CD4-positive, alpha-beta T cell treated with Interleukin-17A for 1 hour (primary cell): ENCODE results near the gene ARHGAP10.

ENCODE experiments used
- DNase-seq: peaks from one replicate; pipeline ENCODE4 v3.0.0-alpha.2; 2020

Gene ARHGAP10

GRCh38 chr4:147916351-147916750, 184.5 kb downstream of the ARHGAP10 start:
- DNase-seq, result no peak

GRCh38 chr4:147923381-147923780, 191.5 kb downstream of the ARHGAP10 start:
- no peak for DNase-seq

- no peak for DNase-seq
Measured at GRCh38 chr4:147923854-147924253, 192.0 kb downstream of the ARHGAP10 start.

- peak; percentile 18 for DNase-seq
Measured at GRCh38 chr4:147924604-147925412, 192.9 kb downstream of the ARHGAP10 start.

- no peak for DNase-seq
Measured at GRCh38 chr4:147927377-147928137, 195.7 kb downstream of the ARHGAP10 start.

- DNase-seq, result no peak
Measured at GRCh38 chr4:147928400-147928799, 196.5 kb downstream of the ARHGAP10 start.

- no peak for DNase-seq
Measured at GRCh38 chr4:147929746-147930145, 197.9 kb downstream of the ARHGAP10 start.

GRCh38 chr4:147933316-147933715, 201.4 kb downstream of the ARHGAP10 start:
- no peak for DNase-seq

GRCh38 chr4:147933779-147934178, 201.9 kb downstream of the ARHGAP10 start:
- no peak for DNase-seq

GRCh38 chr4:147938496-147938895, 206.6 kb downstream of the ARHGAP10 start:
- no peak for DNase-seq

GRCh38 chr4:147940171-147940570, 208.3 kb downstream of the ARHGAP10 start:
- no peak for DNase-seq

GRCh38 chr4:147941373-147941772, 209.5 kb downstream of the ARHGAP10 start:
- no peak for DNase-seq

GRCh38 chr4:147942729-147943128, 210.8 kb downstream of the ARHGAP10 start:
- DNase-seq, result no peak

GRCh38 chr4:147943159-147943638, 211.3 kb downstream of the ARHGAP10 start:
- DNase-seq, result peak; percentile 32

- DNase-seq, result peak; percentile 7
Measured at GRCh38 chr4:147944249-147944648, 212.4 kb downstream of the ARHGAP10 start.

- no peak for DNase-seq
Measured at GRCh38 chr4:147944670-147945260, 212.9 kb downstream of the ARHGAP10 start.

- no peak for DNase-seq
Measured at GRCh38 chr4:147948336-147948735, 216.4 kb downstream of the ARHGAP10 start.

GRCh38 chr4:147950261-147950660, 218.4 kb downstream of the ARHGAP10 start:
- no peak for DNase-seq

GRCh38 chr4:147950841-147951240, 219.0 kb downstream of the ARHGAP10 start:
- no peak for DNase-seq

- no peak for DNase-seq
Measured at GRCh38 chr4:147954850-147955249, 223.0 kb downstream of the ARHGAP10 start.

- no peak for DNase-seq
Measured at GRCh38 chr4:147955827-147956558, 224.1 kb downstream of the ARHGAP10 start.

GRCh38 chr4:147957446-147957845, 225.6 kb downstream of the ARHGAP10 start:
- no peak for DNase-seq

GRCh38 chr4:147958057-147958456, 226.2 kb downstream of the ARHGAP10 start:
- no peak for DNase-seq
